PC-9 (cell line): Measurements from ENCODE around the gene XPNPEP3. TPM values are rescaled to one million over a fixed set of nuclear protein-coding genes. Genes with fewer than 3 reads are reported as not detected.

Source experiments
- BruUV-seq: library from RNA; stranded (reverse); fragments of 400-500 nt; replicated peaks from 2 replicates; lab custom pipeline; 2021; lab: Mats Ljungman, UMichigan
- CTCF ChIA-PET: fragments of 300-600 bp; sonication (Branson Sonifier 250); formaldehyde crosslinking; loops from one replicate; lab custom pipeline; 2022; ENCODE audit warnings: antibody characterized with exemption; lab: Charles Lee
- POLR2A ChIA-PET: fragments of 300-600 bp; sonication (Branson Sonifier 250); formaldehyde crosslinking; loops from one replicate; lab custom pipeline; 2022; ENCODE audit warnings: antibody characterized with exemption; ENCODE audit not compliant: unreplicated experiment; lab: Charles Lee
- DNase-seq, 2 experiments: peaks; one replicate each; pipeline versions ENCODE4 v3.0.0 to v3.0.0-alpha.2; 2015 to 2022; ENCODE audit warnings: mixed read lengths in 1 of 2
- H2AFZ ChIP-seq: fragments of 200-600 bp; sonication (generic); 2 replicates; pipeline ENCODE4 v1.8.1; 2017; ENCODE audit warnings: antibody characterized with exemption
- H3F3A ChIP-seq: fragments of 200-600 bp; sonication (generic); 2 replicates; pipeline ENCODE4 v1.8.1; 2017; ENCODE audit warnings: antibody characterized with exemption, mild to moderate bottlenecking, low read depth; ENCODE audit not compliant: insufficient read depth
- H3K27ac ChIP-seq: fragments of 200-600 bp; sonication (generic); 2 replicates; pipeline ENCODE4 v1.6.1; 2016; ENCODE audit warnings: mixed run types
- H3K27me3 ChIP-seq: fragments of 200-600 bp; sonication (generic); 2 replicates; pipeline ENCODE4 v1.6.1; 2016; ENCODE audit warnings: low read depth, mixed run types; ENCODE audit not compliant: insufficient read depth
- H3K36me3 ChIP-seq: fragments of 200-600 bp; sonication (generic); 2 replicates; pipeline ENCODE4 v1.6.1; 2016; ENCODE audit warnings: low read depth, mixed run types
- H3K4me1 ChIP-seq: fragments of 200-600 bp; sonication (generic); replicated peaks from 2 replicates; pipeline ENCODE4 v1.6.1; 2016; ENCODE audit warnings: mixed run types; ENCODE audit not compliant: insufficient read depth
- H3K4me2 ChIP-seq: fragments of 200-600 bp; sonication (generic); 2 replicates; pipeline ENCODE4 v1.6.1; 2017; ENCODE audit warnings: mixed run types
- H3K4me3 ChIP-seq: fragments of 200-600 bp; sonication (generic); 2 replicates; pipeline ENCODE4 v1.6.1; 2016; ENCODE audit warnings: mixed run types
- H3K79me2 ChIP-seq: fragments of 200-600 bp; sonication (generic); 2 replicates; pipeline ENCODE4 v1.6.1; 2017; ENCODE audit warnings: low read depth, mixed run types
- H3K9me2 ChIP-seq: fragments of 200-600 bp; sonication (generic); 2 replicates; pipeline ENCODE4 v1.8.1; 2017; ENCODE audit warnings: mild to moderate bottlenecking; ENCODE audit not compliant: insufficient read depth
- H3K9me3 ChIP-seq: fragments of 200-600 bp; sonication (generic); 2 replicates; pipeline ENCODE4 v1.8.1; 2016; ENCODE audit warnings: low read depth; ENCODE audit not compliant: insufficient read depth
- H4K20me1 ChIP-seq: fragments of 200-600 bp; sonication (generic); 2 replicates; pipeline ENCODE4 v1.8.1; 2017; ENCODE audit not compliant: insufficient read depth
- EZH2 ChIP-seq: fragments of 200-600 bp; sonication (generic); IDR thresholded peaks from 2 replicates; pipeline ENCODE4 v1.8.0; 2017; ENCODE audit warnings: antibody characterized with exemption, low read depth
- intact Hi-C: fragments of 100-400 bp; cut with micrococcal nuclease; formaldehyde crosslinking; loops from one replicate; pipeline ENCODE4 v1.10.0; 2022; ENCODE audit not compliant: unreplicated experiment
- total RNA-seq: library from RNA; stranded (reverse); gene quantifications from 2 replicates; pipeline ENCODE4 v1.2.3, GENCODE V29; 2021
- TF ChIP-seq, protein P1 (sequence below): fragments of 200-600 bp; sonication (generic); conservative IDR thresholded peaks from 2 replicates; pipeline ENCODE4 v1.6.1; 2017; ENCODE audit warnings: mixed run types, antibody characterized with exemption, mild to moderate bottlenecking, moderate library complexity

XPNPEP3 gene
- total RNA-seq, 1 experiment from 2014 or later, result 42.7 TPM

- H3K4me1 ChIP-seq, result peaks cover 13% of the 10 kb centered on the region
- TF ChIP-seq, protein P1, sequence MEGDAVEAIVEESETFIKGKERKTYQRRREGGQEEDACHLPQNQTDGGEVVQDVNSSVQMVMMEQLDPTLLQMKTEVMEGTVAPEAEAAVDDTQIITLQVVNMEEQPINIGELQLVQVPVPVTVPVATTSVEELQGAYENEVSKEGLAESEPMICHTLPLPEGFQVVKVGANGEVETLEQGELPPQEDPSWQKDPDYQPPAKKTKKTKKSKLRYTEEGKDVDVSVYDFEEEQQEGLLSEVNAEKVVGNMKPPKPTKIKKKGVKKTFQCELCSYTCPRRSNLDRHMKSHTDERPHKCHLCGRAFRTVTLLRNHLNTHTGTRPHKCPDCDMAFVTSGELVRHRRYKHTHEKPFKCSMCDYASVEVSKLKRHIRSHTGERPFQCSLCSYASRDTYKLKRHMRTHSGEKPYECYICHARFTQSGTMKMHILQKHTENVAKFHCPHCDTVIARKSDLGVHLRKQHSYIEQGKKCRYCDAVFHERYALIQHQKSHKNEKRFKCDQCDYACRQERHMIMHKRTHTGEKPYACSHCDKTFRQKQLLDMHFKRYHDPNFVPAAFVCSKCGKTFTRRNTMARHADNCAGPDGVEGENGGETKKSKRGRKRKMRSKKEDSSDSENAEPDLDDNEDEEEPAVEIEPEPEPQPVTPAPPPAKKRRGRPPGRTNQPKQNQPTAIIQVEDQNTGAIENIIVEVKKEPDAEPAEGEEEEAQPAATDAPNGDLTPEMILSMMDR, result no peak
- no peak for TF ChIP-seq EZH2
- intact Hi-C loops, result no loop called here
- ChIA-PET POLR2A (no interaction called here), CTCF (no interaction called here)
- H3K9me3 ChIP-seq, result no peaks in the 10 kb centered on the region
- H3K36me3 ChIP-seq, result 0 out of 2 replicates have a peak, but pooled peaks cover 9% of the 10 kb centered on the region
- no TSS peak for BruUV-seq
- peaks cover 89% of the 10 kb centered on the region for H3K79me2 ChIP-seq
- H3K4me2 ChIP-seq, result no peak overlapping the region
- H3K27ac ChIP-seq, result no peak overlapping the region
- peaks cover 12% of the 10 kb centered on the region; the same call in 1 of the 2 replicates for H3F3A ChIP-seq
- DNase-seq, result no peak
- H3K9me2 ChIP-seq, result no peaks in the 10 kb centered on the region
- no peak overlapping the region for H2AFZ ChIP-seq
- H3K27me3 ChIP-seq, result no peaks in the 10 kb centered on the region
- H3K4me3 ChIP-seq, result no peak overlapping the region
- peaks cover 10% of the 10 kb centered on the region; the same call in 1 of the 2 replicates for H4K20me1 ChIP-seq
These were observed 43.0 kb upstream of the XPNPEP3 start for GRCh38 chr22:40813912-40814315.

- no peak for DNase-seq
- no peak for TF ChIP-seq EZH2
- TF ChIP-seq, protein P1, result no peak
- Histone ChIP-seq H2AFZ (no peak overlapping the region), H3K4me1 (peaks cover 20% of the 10 kb centered on the region), H3K27me3 (no peaks in the 10 kb centered on the region), H3K36me3 (0 out of 2 replicates have a peak, but pooled peaks cover 9% of the 10 kb centered on the region), H3K9me2 (no peaks in the 10 kb centered on the region), H3K4me3 (peak overlapping the region; percentile 98; the same call in 1 of the 2 replicates), H3K27ac (no peak overlapping the region), H3K4me2 (peak overlapping the region; percentile 73), H4K20me1 (0 out of 2 replicates have a peak, but pooled peaks cover 7% of the 10 kb centered on the region), H3F3A (peaks cover 24% of the 10 kb centered on the region), H3K9me3 (no peaks in the 10 kb centered on the region), H3K79me2 (peaks cover 59% of the 10 kb centered on the region)
- ChIA-PET POLR2A (no interaction called here), CTCF (no interaction called here)
- BruUV-seq, result no TSS peak
- intact Hi-C loops, result loop anchor here (2.0 kb wide), 1 partner anchor 135 kb away; no protein-coding TSS in a partner anchor
These were observed 39.2 kb upstream of the XPNPEP3 start for GRCh38 chr22:40817737-40818136.

DNA sequence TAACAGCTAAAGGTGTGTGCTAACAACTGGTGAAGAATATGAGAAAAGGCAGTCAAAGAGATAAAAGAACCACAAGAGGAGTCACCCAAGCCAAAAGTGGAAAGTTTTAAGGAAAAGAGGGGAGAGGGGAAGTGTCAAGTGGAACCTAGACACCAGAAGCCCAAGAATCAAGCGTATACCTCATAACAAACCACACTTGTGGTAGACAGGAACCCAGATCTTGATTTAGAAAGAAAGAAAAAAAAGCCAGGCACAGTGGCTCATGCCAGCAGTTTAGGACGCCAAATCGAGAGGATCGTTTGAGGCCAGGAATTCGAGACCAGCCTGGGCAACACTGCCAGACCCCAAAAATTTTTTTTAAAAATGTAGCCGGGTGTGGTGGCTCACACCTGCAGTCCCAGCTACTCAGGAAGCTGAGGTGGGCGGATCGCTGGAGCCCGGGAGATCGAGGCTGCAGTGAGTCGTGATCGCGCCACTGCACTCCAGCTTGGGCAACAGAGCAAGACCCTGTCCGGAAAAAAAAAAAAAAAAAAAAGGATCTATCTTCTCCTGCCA, 38.7 kb upstream of the XPNPEP3 start:
- Histone ChIP-seq H3K79me2 (peaks cover 54% of the 10 kb centered on the region), H3K27ac (peak overlapping the region; percentile 45; the same call in 1 of the 2 replicates), H3K4me2 (peak overlapping the region; percentile 73), H3K4me3 (peak overlapping the region; percentile 98), H3K4me1 (peaks cover 20% of the 10 kb centered on the region), H3K36me3 (0 out of 2 replicates have a peak, but pooled peaks cover 9% of the 10 kb centered on the region), H3K9me2 (no peaks in the 10 kb centered on the region), H3K9me3 (no peaks in the 10 kb centered on the region), H4K20me1 (0 out of 2 replicates have a peak, but pooled peaks cover 7% of the 10 kb centered on the region), H3F3A (peaks cover 29% of the 10 kb centered on the region), H3K27me3 (no peaks in the 10 kb centered on the region), H2AFZ (peak overlapping the region; percentile 100)
- POLR2A ChIA-PET, result no interaction called here
- CTCF ChIA-PET, result interaction anchor here (0.6 kb wide), 1 partner anchor 84 kb away, joined by 5 read pairs; no protein-coding TSS in a partner anchor
- TF ChIP-seq EZH2, result no peak
- TF ChIP-seq, protein P1, result no peak
- DNase-seq, result no peak
- TSS peak; percentile 48 for BruUV-seq
- intact Hi-C loops, result loop anchor here (2.0 kb wide), 1 partner anchor 135 kb away; no protein-coding TSS in a partner anchor
